IPS-18a (cell line): ENCODE results near the gene CPEB4.
A peak's percentile ranks its signal among the peaks of the same experiment; 100 is the strongest.

Experiments used
- H3K27ac ChIP-seq: one replicate; pipeline ENCODE4 v1.5.1; 2013; ENCODE audit warnings: low read length
- H3K27me3 ChIP-seq: one replicate; pipeline ENCODE4 v1.6.1; 2013; ENCODE audit warnings: mild to moderate bottlenecking, low read length; ENCODE audit not compliant: control insufficient read depth, insufficient read depth
- H3K36me3 ChIP-seq: one replicate; pipeline ENCODE4 v1.6.1; 2013; ENCODE audit warnings: low read depth, low read length; ENCODE audit not compliant: control insufficient read depth
- H3K4me1 ChIP-seq: one replicate; pipeline ENCODE4 v1.6.1; 2013; ENCODE audit warnings: low read depth, low read length; ENCODE audit not compliant: control insufficient read depth
- H3K4me3 ChIP-seq: one replicate; pipeline ENCODE4 v1.5.1; 2013; ENCODE audit warnings: low read length
- H3K9ac ChIP-seq: one replicate; pipeline ENCODE4 v1.6.1; 2013; ENCODE audit warnings: mild to moderate bottlenecking, low read length, moderate library complexity
- H3K9me3 ChIP-seq: one replicate; pipeline ENCODE4 v1.6.1; 2013; ENCODE audit warnings: low read depth, low read length; ENCODE audit not compliant: control insufficient read depth

The CPEB4 gene

DNA sequence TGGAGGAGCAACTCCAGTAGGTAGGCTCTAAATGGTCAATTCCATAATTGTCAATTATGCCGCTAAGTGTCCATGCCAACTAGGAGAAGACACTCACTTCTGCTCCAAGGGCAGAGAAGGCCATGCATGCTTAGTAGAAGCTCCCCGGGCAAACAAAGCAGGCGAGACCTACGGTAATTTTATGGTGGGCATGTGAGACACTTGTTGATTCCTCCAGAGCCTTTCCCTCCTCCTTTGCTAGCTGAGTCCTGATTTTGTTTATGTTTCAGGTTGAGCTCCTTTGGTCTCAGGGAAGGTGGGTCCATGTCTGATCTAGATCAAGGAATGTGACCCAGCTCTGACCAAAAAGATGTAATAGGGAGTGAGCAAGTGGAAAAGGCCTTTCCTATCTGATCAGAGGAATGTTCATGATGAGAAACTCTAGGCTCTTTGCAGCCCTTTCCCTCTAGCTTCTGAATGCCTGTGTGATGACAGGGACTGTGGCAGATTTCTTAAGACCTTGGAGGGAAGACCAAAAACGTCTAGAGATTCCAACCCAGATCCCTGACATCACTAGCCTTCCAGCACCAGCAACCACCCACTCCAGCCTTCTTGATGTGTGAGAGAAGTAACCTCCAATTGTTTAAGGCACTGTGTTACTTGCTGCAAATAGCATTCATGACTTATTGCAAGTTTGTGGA lies 7.7 kb upstream of the CPEB4 start:
- H3K9ac ChIP-seq: no peak overlapping the region
- H3K27me3 ChIP-seq: no peaks in the 10 kb centered on the region
- no peak overlapping the region for H3K27ac ChIP-seq
- no peaks in the 10 kb centered on the region for H3K9me3 ChIP-seq
- H3K4me1 ChIP-seq: no peaks in the 10 kb centered on the region
- H3K36me3 ChIP-seq: no peaks in the 10 kb centered on the region
- no peak overlapping the region for H3K4me3 ChIP-seq

DNA sequence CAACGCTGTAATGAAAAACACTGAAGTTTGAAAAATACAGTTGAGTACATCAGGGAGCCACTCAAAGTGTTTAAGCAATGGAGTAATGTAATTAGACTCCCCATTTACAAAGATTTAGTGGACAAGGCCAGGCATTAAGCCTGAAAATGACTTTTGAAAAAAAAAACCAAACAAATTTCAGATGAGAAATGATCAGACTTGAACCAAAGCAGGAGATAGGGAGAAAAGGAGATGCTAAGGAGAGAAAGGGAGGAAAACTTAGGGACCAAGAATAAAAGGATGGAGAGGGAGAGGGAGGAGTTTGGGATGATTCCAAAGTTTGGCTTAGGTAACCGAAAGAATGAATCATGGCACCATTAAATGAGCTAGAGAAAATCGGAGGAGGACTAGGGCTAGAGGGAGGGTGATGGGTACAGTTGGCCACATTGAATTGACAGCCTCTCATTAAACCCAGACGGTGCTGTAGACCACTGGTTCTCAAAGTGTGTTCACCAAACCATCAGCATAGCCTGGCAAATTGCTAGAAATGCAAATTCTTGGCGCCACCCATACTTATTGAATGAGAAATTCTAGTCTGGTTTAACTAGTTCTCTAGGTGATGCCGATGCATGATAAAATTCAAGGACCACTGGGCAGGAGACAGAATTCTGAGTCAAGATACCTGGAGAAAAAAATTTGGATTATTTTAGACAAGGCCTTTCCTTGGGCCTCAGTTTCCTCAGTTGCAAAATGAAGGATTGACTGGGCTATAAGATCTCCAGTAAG lies 6.2 kb upstream of the CPEB4 start:
- H3K9me3 ChIP-seq: no peaks in the 10 kb centered on the region
- no peaks in the 10 kb centered on the region for H3K4me1 ChIP-seq
- H3K27ac ChIP-seq: no peak overlapping the region
- H3K9ac ChIP-seq: no peak overlapping the region
- H3K27me3 ChIP-seq: no peaks in the 10 kb centered on the region
- H3K36me3 ChIP-seq: no peaks in the 10 kb centered on the region
- no peak overlapping the region for H3K4me3 ChIP-seq

DNA sequence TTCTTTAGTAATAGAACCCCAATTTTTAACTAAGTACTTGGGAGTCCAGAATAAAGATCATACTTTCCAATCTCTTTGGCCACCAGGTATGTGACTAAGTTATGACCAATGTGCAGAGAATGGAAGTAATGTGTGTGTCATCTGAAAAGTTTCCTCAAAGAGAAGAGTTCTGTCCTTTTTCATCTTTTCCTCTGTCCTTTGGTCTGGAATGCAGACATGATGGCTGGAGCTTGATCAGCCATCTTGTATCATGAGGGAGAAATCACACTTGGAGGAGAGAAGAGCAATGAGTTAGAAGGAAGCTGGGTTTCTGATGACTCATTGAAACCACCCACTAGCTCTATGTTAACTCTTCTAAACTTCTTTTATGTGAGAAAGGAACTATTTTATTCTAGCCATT lies 5.5 kb upstream of the CPEB4 start:
- Histone ChIP-seq H3K9ac (no peak overlapping the region), H3K27me3 (no peaks in the 10 kb centered on the region), H3K4me1 (no peaks in the 10 kb centered on the region)

DNA sequence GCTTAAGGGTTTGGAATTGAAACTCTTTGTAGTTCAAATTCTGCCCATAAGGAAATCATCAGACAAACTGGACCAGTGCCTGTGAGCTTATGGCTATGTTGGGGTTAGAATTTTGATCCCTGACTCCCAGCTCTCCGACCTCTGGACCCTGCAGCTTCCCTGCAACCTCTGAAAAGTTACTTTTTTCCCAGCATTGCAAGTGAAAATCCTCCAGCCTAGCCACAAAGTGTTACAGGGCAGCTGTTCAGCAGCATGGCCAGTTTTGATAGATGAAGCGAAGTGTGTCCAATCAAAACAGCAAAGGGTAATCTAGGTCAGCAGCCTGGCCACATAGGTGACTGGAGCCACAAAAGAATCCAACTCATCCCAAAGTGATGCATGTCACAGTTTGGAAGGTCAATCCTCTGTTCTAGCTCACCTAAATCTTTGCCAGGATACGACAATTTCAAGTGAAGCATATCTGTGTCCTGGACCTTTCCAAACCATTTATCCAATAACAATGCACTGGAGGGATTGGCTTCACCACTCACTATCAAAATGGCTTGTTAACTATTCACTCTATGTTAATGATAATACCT lies 4.7 kb upstream of the CPEB4 start:
- no peaks in the 10 kb centered on the region for H3K27me3 ChIP-seq
- H3K9me3 ChIP-seq: no peaks in the 10 kb centered on the region
- no peak overlapping the region for H3K4me3 ChIP-seq
- H3K4me1 ChIP-seq: no peaks in the 10 kb centered on the region
- H3K27ac ChIP-seq: no peak overlapping the region
- no peaks in the 10 kb centered on the region for H3K36me3 ChIP-seq
- H3K9ac ChIP-seq: no peak overlapping the region

More for the DNA sequence above, 5.5 kb upstream of the CPEB4 start:
- Histone ChIP-seq H3K4me3 (no peak overlapping the region), H3K27ac (no peak overlapping the region), H3K36me3 (no peaks in the 10 kb centered on the region), H3K9me3 (no peaks in the 10 kb centered on the region)

DNA sequence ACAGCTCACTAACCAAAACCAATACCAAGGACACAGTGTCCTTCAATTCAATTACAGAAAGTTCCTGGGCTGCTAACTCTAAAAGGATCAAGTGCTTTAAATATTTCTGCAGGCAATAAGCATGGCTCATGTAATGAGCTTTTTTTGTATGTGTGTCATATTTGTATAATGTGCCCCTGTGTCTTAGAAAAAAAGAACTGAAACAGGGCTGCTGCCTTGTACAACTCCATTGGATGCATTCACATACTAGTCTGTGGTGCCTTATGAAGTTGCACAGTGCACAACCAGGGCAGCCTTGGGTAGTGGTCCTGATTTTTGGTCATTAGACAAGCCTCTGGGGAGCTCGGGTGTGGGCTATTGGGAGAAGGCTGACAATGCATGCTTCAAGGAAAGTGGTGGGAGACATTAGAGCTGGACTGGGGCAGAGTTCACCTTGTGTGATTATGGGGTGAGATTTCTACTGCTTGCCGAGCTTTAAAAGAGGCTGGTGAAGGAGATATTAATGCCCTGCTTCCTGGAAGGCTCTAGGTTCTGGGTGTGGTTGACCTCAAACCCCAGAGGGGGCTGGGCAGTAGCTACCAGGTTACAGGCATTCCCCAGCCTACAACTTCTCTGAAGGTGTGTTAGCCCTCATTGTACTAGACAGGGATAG lies 3.6 kb upstream of the CPEB4 start:
- Histone ChIP-seq H3K9me3 (no peaks in the 10 kb centered on the region), H3K36me3 (no peaks in the 10 kb centered on the region), H3K4me3 (no peak overlapping the region), H3K27me3 (peaks cover 8% of the 10 kb centered on the region), H3K9ac (no peak overlapping the region), H3K4me1 (peaks cover 2% of the 10 kb centered on the region), H3K27ac (no peak overlapping the region)

DNA sequence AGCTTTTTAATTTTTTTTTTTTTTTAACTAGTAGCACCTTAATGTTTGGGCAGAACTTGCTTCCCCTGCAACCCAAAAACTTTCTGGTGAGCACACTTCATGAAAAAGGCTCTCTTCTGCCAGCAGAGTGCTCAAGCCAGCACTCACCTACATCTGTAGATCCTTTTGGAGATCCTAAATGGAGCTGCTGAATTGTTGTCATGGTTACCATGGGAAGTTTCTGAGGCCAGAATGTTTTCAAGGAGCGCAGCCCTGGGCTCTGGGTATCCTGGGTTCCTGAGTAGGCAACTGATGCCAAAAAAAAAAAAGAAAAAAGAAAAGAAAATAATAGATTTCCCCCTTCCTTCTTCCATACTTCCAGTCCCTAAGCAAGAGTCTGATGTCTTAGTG lies 3.1 kb upstream of the CPEB4 start:
- H3K4me3 ChIP-seq: no peak overlapping the region
- H3K27ac ChIP-seq: no peak overlapping the region
- H3K9ac ChIP-seq: no peak overlapping the region
- no peaks in the 10 kb centered on the region for H3K36me3 ChIP-seq
- H3K4me1 ChIP-seq: peaks cover 8% of the 10 kb centered on the region
- H3K9me3 ChIP-seq: no peaks in the 10 kb centered on the region
- peaks cover 12% of the 10 kb centered on the region for H3K27me3 ChIP-seq

DNA sequence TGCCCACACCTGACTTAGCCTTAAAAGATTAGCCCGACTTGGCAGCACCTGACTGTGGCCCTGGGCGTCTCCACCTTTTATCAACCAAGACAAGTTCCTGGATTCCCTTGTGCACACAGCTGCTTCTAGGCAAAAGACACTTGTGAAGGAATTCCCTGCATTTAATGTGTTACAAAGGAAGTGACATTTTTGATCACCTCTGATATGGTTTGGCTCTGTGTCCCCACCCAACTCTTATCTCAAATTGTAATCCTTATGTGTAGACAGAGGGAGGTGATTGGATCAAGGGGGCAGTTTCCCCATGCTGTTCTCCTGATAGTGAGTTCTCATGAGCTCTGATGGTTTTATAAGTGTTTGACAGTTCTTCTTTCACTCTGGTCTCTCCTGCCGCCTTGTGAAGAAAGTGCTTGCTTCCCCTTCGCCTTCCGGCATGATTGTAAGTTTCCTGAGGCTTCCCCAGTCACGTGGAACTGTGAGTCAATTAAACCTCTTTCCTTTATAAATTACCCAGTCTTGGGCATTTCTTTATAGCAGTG lies 2.6 kb upstream of the CPEB4 start:
- peaks cover 12% of the 10 kb centered on the region for H3K27me3 ChIP-seq
- H3K9me3 ChIP-seq: no peaks in the 10 kb centered on the region
- H3K4me3 ChIP-seq: no peak overlapping the region
- H3K9ac ChIP-seq: no peak overlapping the region
- peaks cover 12% of the 10 kb centered on the region for H3K4me1 ChIP-seq
- no peaks in the 10 kb centered on the region for H3K36me3 ChIP-seq
- no peak overlapping the region for H3K27ac ChIP-seq

DNA sequence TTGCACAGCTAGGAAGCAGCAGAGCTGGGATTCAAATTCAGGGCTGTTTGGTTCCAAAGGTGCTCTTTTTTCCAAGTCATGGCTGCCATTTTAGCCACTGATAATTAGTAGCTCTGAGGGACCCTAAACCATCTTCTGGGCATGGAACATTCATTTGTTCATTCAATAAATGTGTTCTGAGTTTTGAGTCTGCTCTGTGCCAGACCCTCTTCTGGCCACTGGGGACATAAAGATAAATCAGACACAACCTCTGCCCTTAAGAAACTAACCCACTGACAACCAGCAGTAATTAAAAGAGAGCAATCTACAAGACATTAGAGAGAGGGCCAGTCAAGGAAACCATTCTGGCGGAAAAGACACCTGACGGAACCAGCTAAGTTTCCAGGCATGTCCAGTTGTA lies 2.0 kb upstream of the CPEB4 start:
- peaks cover 12% of the 10 kb centered on the region for H3K27me3 ChIP-seq
- peaks cover 15% of the 10 kb centered on the region for H3K4me1 ChIP-seq
- H3K4me3 ChIP-seq: no peak overlapping the region
- H3K36me3 ChIP-seq: no peaks in the 10 kb centered on the region
- no peak overlapping the region for H3K27ac ChIP-seq
- no peaks in the 10 kb centered on the region for H3K9me3 ChIP-seq
- H3K9ac ChIP-seq: no peak overlapping the region

DNA sequence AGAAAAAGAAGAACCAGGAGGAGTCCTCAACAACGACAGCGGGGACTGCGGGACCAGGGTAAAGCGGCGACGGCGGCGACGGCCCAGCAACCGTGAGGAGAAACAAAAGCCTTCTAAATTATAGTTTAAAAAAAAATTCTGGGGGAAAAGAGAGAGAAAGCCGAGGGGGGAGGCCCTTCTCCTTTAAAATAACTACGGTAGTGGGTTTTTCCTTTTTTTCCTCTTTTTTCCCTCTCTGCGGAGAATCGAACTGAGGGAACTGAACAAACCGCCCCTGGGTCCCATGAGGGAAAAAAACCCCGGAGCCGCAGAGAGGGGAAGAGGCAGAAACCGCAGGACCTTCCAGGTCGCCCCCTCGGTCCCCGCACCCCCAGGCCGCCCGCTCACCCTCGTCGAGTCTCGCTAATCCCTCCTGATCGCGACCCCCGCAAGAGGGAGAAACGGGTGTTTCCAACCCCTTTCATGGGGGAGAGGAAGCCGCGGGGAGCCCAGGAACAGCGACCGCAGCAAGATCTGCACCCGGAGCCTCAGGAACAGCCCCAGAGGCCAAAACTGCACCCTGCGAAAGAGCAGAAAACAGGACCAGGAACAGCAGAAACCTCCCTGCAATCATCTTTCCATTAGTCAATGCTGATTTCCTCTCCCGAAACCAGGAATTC lies 453 bp downstream of the CPEB4 start:
- Histone ChIP-seq H3K27me3 (peaks cover 12% of the 10 kb centered on the region), H3K27ac (no peak overlapping the region), H3K4me3 (peak overlapping the region; percentile 87), H3K9me3 (no peaks in the 10 kb centered on the region), H3K36me3 (no peaks in the 10 kb centered on the region), H3K9ac (no peak overlapping the region), H3K4me1 (peaks cover 15% of the 10 kb centered on the region)

DNA sequence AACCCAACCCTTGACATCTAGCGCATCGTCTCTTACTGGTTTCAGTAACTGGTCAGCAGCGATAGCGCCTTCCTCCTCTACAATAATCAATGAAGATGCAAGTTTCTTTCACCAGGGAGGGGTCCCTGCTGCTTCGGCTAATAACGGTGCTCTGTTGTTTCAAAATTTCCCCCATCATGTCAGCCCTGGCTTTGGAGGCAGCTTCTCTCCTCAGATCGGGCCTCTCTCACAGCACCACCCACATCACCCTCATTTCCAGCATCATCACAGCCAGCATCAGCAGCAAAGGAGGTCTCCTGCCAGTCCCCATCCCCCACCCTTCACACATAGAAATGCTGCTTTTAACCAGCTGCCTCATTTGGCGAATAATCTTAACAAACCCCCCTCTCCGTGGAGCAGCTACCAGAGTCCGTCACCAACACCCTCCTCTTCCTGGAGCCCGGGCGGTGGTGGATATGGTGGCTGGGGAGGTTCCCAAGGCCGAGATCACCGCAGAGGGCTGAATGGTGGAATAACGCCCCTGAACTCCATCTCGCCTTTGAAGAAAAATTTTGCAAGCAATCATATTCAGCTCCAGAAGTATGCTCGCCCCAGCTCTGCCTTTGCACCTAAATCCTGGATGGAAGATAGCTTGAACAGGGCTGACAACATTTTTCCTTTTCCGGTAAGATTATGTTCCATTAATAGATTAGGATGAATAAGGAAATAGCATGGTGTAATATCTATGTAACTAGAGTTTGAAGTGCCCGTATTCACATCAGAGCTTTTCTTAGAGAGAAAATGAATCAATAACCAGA lies 2.2 kb downstream of the CPEB4 start:
- H3K36me3 ChIP-seq: no peaks in the 10 kb centered on the region
- peaks cover 16% of the 10 kb centered on the region for H3K4me1 ChIP-seq
- H3K27ac ChIP-seq: no peak overlapping the region
- peak overlapping the region; percentile 18 for H3K4me3 ChIP-seq
- no peak overlapping the region for H3K9ac ChIP-seq
- no peaks in the 10 kb centered on the region for H3K9me3 ChIP-seq
- H3K27me3 ChIP-seq: peaks cover 12% of the 10 kb centered on the region
